ENCODE measurements around the gene CUL9. TPM values are rescaled to one million over a fixed set of nuclear protein-coding genes. Genes with fewer than 3 reads are reported as not detected.

Gene CUL9
- polyA plus RNA-seq, 1 donor from 2014 or later, result 65.0 TPM

GRCh38 chr6:43141644-43142043, 40.4 kb upstream of the CUL9 start:
- Histone ChIP-seq H3K9ac (ENCODE audit: low read length) (no peak overlapping the region), H3K27ac (ENCODE audit: low read length) (no peak overlapping the region), H3K9me3 (ENCODE audit: low read length) (no peaks in the 10 kb centered on the region), H3K9me2 (ENCODE audit: insufficient read depth, low read length) (no peaks in the 10 kb centered on the region), H3K4me3 (ENCODE audit: low read length) (no peak overlapping the region), H4K20me1 (ENCODE audit: insufficient read depth) (no peaks in the 10 kb centered on the region), H3F3A (ENCODE audit: insufficient read depth, low read length, poor library complexity, severe bottlenecking) (no peaks in the 10 kb centered on the region), H3K27me3 (ENCODE audit: insufficient read depth, low read depth, low read length) (no peaks in the 10 kb centered on the region), H3K79me2 (replicated peaks; ENCODE audit: insufficient read depth, low read length) (no peaks in the 10 kb centered on the region), H3K4me2 (ENCODE audit: low read length) (no peak overlapping the region), H3K36me3 (ENCODE audit: insufficient read depth, low read length) (no peaks in the 10 kb centered on the region), H2AFZ (ENCODE audit: low read depth, low read length) (no peak overlapping the region)
- TF ChIP-seq POLR2AphosphoS5 (IDR thresholded peaks at IDR 0.05) (no peak), TAF1 (IDR thresholded peaks at IDR 0.05; ENCODE audit: low read depth) (no peak), REST (IDR thresholded peaks at IDR 0.05; ENCODE audit: borderline replicate concordance) (no peak), EP300 (conservative IDR thresholded peaks at IDR 0.05; ENCODE audit: poor library complexity, severe bottlenecking) (no peak)

- Histone ChIP-seq H3K9me2 (ENCODE audit: insufficient read depth, low read length) (no peaks in the 10 kb centered on the region), H3K27ac (ENCODE audit: low read length) (no peak overlapping the region)
Observed at GRCh38 chr6:43142101-43142500, 39.9 kb upstream of the CUL9 start.

GRCh38 chr6:43143235-43144128, 38.5 kb upstream of the CUL9 start:
- H3K27ac ChIP-seq (ENCODE audit: low read length), result peak overlapping the region; percentile 32
- no peaks in the 10 kb centered on the region for H4K20me1 ChIP-seq (ENCODE audit: insufficient read depth)
- TF ChIP-seq TAF1 (IDR thresholded peaks at IDR 0.05; ENCODE audit: low read depth) (peak; percentile 22), SMC3 (conservative IDR thresholded peaks at IDR 0.05; ENCODE audit: poor library complexity) (peak; percentile 98), EP300 (conservative IDR thresholded peaks at IDR 0.05; ENCODE audit: poor library complexity, severe bottlenecking) (no peak), MXI1 (conservative IDR thresholded peaks at IDR 0.05; ENCODE audit: poor library complexity, severe bottlenecking) (peak; percentile 67), CTCF (IDR thresholded peaks at IDR 0.05; ENCODE audit: poor library complexity, severe bottlenecking) (peak; percentile 99), RAD21 (conservative IDR thresholded peaks at IDR 0.05) (peak; percentile 99), REST (IDR thresholded peaks at IDR 0.05; ENCODE audit: borderline replicate concordance) (no peak), EZH2 (IDR thresholded peaks at IDR 0.05; ENCODE audit: borderline replicate concordance, insufficient read depth, low read length, poor library complexity, severe bottlenecking) (no peak), POLR2AphosphoS5 (IDR thresholded peaks at IDR 0.05) (no peak)
- H3K9ac ChIP-seq (ENCODE audit: low read length), result peak overlapping the region; percentile 47
- no peaks in the 10 kb centered on the region for H3K36me3 ChIP-seq (ENCODE audit: insufficient read depth, low read length)
- peak overlapping the region; percentile 36 for H3K4me3 ChIP-seq (ENCODE audit: low read length)
- H3K27me3 ChIP-seq (ENCODE audit: insufficient read depth, low read depth, low read length), result no peaks in the 10 kb centered on the region
- H3K79me2 ChIP-seq (replicated peaks; ENCODE audit: insufficient read depth, low read length), result no peaks in the 10 kb centered on the region
- H3F3A ChIP-seq (ENCODE audit: insufficient read depth, low read length, poor library complexity, severe bottlenecking), result no peaks in the 10 kb centered on the region
- H2AFZ ChIP-seq (ENCODE audit: low read depth, low read length), result peak overlapping the region; percentile 24
- H3K9me3 ChIP-seq (ENCODE audit: low read length), result no peaks in the 10 kb centered on the region
- H3K9me2 ChIP-seq (ENCODE audit: insufficient read depth, low read length), result no peaks in the 10 kb centered on the region
- H3K4me2 ChIP-seq (ENCODE audit: low read length), result no peak overlapping the region

More at GRCh38 chr6:43142101-43142500, 39.9 kb upstream of the CUL9 start:
- H3K27me3 ChIP-seq (ENCODE audit: insufficient read depth, low read depth, low read length), result no peaks in the 10 kb centered on the region
- no peak for TF ChIP-seq RAD21 (conservative IDR thresholded peaks at IDR 0.05)
- no peak for TF ChIP-seq MXI1 (conservative IDR thresholded peaks at IDR 0.05; ENCODE audit: poor library complexity, severe bottlenecking)
- TF ChIP-seq EP300 (conservative IDR thresholded peaks at IDR 0.05; ENCODE audit: poor library complexity, severe bottlenecking), result no peak
- TF ChIP-seq EZH2 (IDR thresholded peaks at IDR 0.05; ENCODE audit: borderline replicate concordance, insufficient read depth, low read length, poor library complexity, severe bottlenecking), result no peak
- no peak for TF ChIP-seq POLR2AphosphoS5 (IDR thresholded peaks at IDR 0.05)
- no peak for TF ChIP-seq SMC3 (conservative IDR thresholded peaks at IDR 0.05; ENCODE audit: poor library complexity)
- no peaks in the 10 kb centered on the region for H4K20me1 ChIP-seq (ENCODE audit: insufficient read depth)
- no peak overlapping the region for H3K4me2 ChIP-seq (ENCODE audit: low read length)
- no peaks in the 10 kb centered on the region for H3K36me3 ChIP-seq (ENCODE audit: insufficient read depth, low read length)
- H3K9ac ChIP-seq (ENCODE audit: low read length), result no peak overlapping the region
- H3K79me2 ChIP-seq (replicated peaks; ENCODE audit: insufficient read depth, low read length), result no peaks in the 10 kb centered on the region
- H3K9me3 ChIP-seq (ENCODE audit: low read length), result no peaks in the 10 kb centered on the region
- H3K4me3 ChIP-seq (ENCODE audit: low read length), result no peak overlapping the region
- no peak overlapping the region for H2AFZ ChIP-seq (ENCODE audit: low read depth, low read length)
- H3F3A ChIP-seq (ENCODE audit: insufficient read depth, low read length, poor library complexity, severe bottlenecking), result no peaks in the 10 kb centered on the region
